Epithelial cell of proximal tubule (primary cell): ENCODE data around the gene CAPZB. TPM values are rescaled to one million over a fixed set of nuclear protein-coding genes. Genes with fewer than 3 reads are reported as not detected.

ENCODE experiments used
- DNase-seq: peaks from one replicate; pipeline ENCODE4 v3.0.0-alpha.2; 2011; ENCODE audit warnings: low read depth
- H3K4me3 ChIP-seq: 2 replicates; pipeline ENCODE4 v1.5.1; 2011; ENCODE audit warnings: low read depth, mild to moderate bottlenecking, low read length
- CTCF ChIP-seq: conservative IDR thresholded peaks from 2 replicates; pipeline ENCODE4 v1.5.1; 2012; ENCODE audit warnings: low read depth, mild to moderate bottlenecking, low read length
- total RNA-seq: library from RNA; depleted of rRNA; stranded (reverse); fragments of >200 nt; gene quantifications from 2 replicates; pipeline ENCODE4 v1.2.3, GENCODE V29; 2015

The CAPZB gene
- total RNA-seq, 1 donor from 2014 or later, result 74.9 TPM

GRCh38 chr1:19479351-19480120, 5.8 kb downstream of the CAPZB start:
- H3K4me3 ChIP-seq, result no peak overlapping the region
- DNase-seq, result no peak
- TF ChIP-seq CTCF, result no peak

DNA sequence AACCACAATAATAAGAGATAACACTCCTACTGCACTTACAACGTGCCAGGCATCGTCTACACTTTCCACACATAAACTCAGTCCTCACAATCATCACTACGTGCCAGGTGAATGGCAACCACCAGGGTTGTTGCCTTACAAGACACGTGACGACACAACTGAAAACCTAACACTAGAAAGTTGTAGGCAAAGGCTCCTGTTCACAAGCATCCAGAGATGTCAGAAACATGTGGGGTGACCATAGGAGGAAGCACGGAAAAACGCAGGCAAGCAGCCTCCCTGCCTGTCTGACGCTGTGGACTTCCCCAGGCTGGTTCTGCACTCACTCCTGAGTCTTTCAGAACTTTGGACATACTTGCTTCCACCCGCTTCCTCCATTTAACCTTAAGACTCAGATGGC, 7.0 kb downstream of the CAPZB start:
- H3K4me3 ChIP-seq, result no peak overlapping the region
- no peak for TF ChIP-seq CTCF
- DNase-seq, result no peak

DNA sequence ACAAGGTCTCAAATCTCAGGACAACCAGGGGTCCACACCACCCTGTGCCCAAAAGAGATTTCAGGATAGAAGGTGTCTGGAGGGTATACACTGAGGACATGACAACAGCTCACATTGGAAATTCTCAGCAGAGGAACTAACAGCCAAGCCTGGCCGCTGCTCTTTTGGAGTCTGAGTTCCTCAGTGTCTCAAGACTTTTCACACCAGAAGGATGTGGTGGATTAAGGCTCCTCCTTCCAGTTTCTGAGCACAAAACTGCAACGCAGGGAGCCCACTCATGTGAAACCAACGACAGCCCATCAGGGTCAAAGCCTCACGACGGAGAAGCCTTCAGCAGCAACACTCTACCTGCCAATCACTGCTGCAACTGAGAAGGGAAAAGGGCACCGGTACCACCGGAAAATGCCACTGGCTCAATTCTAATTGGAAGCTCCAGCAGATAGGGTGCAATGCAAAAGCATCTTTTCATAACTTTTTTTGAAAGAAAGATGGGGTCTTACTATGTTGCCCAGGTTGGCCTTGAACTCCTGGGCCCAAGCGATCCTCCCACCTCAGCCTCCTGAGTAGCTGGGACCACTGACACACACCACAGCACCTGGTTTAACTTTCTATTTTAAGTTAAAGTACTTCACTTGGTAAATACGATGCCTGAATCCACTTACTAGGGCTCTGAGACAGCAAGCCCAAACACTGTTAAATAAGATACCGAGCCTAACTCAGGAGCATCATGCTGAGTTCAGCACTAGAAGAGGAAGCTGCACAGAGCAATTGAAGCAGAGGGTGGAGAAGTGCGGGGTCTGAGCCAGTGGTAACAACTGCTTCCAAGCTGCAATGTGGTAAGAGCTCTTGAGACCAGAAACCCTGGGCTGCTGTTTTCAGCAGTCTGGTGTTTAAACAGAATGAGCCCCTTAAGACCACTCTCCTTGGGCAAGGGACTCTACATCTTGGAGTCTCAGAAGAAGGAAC, 7.8 kb downstream of the CAPZB start:
- DNase-seq, result no peak
- H3K4me3 ChIP-seq, result no peak overlapping the region
- no peak for TF ChIP-seq CTCF

- no peak overlapping the region for H3K4me3 ChIP-seq
- DNase-seq, result no peak
- TF ChIP-seq CTCF, result no peak
These were observed 8.7 kb downstream of the CAPZB start for GRCh38 chr1:19476450-19477190.

GRCh38 chr1:19475296-19475695, 10.0 kb downstream of the CAPZB start:
- TF ChIP-seq CTCF, result no peak
- H3K4me3 ChIP-seq, result no peak overlapping the region
- no peak for DNase-seq

DNA sequence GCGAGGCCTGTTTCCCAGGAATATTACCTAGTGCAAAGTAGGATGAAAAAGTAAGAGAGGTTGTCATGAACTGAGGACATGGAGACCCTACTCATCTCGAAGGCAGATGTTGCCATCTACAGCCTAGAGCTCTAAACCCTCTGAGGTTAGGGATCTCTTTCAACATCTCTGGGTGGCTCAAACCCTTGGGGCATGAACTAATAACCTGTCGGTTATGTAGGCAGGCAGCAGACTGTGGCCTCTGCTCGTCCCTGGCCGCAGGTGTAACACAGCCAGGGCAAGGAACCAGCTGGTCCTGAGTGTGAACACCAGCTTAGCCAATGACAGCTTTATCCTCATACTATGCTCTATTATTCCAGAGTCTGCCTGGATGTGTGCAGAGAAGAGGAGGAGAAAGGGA, 13.2 kb downstream of the CAPZB start:
- no peak for DNase-seq
- TF ChIP-seq CTCF, result no peak
- no peak overlapping the region for H3K4me3 ChIP-seq
